HepG2 (cell line): ENCODE measurements around the gene CCDC183. TPM values are rescaled to one million over a fixed set of nuclear protein-coding genes. Genes with fewer than 3 reads are reported as not detected.

Experiments used
- HDAC1 ChIP-seq: sonication (generic); formaldehyde crosslinking; IDR thresholded peaks from 2 replicates; pipeline ENCODE4 v1.5.1; 2020; ENCODE audit warnings: mild to moderate bottlenecking, missing genetic modification reagents
- IKZF1 ChIP-seq: fragments of 450-650 bp; IDR thresholded peaks from 2 replicates; pipeline ENCODE4 v1.7.1; 2016
- KAT8 ChIP-seq: IDR thresholded peaks from 2 replicates; pipeline ENCODE4 v1.6.1; 2016; ENCODE audit warnings: missing genetic modification reagents, missing compliant biosample characterization
- POLR2G ChIP-seq: fragments of 200-400 bp; formaldehyde crosslinking; IDR thresholded peaks from 2 replicates; pipeline ENCODE4 v1.6.1; 2018; ENCODE audit warnings: mild to moderate bottlenecking, low read depth, low read length, moderate library complexity
- REPIN1 ChIP-seq: sonication (generic); formaldehyde crosslinking; IDR thresholded peaks from 2 replicates; pipeline ENCODE4 v1.8.0; 2022; ENCODE audit warnings: missing genetic modification reagents, low read depth, mild to moderate bottlenecking, borderline replicate concordance
- SAP130 ChIP-seq: IDR thresholded peaks from 2 replicates; pipeline ENCODE4 v1.6.1; 2016; ENCODE audit warnings: low read depth
- ZSCAN9 ChIP-seq: IDR thresholded peaks from 2 replicates; pipeline ENCODE4 v1.6.1; 2016; ENCODE audit warnings: borderline replicate concordance
- polyA plus RNA-seq, 8 experiments: library from polyadenylated mRNA; depleted of rRNA in 3 of 8; stranded (reverse) in 7 of 8; unstranded in 1 of 8; fragments of >200 nt; fragmentation: Illumina TruSeq in 4 of 8; extraction: Trizol in 4 of 8; gene quantifications; 2 replicates each; pipeline versions ENCODE4 v1.2.1 to v1.2.3, GENCODE V29; 2011 to 2016; ENCODE audit warnings: low read depth in 4 of 8, missing spikeins in 1 of 8, mixed read lengths in 1 of 8; ENCODE audit not compliant: insufficient read depth in 1 of 8
- total RNA-seq, 5 experiments: library from RNA; depleted of rRNA; stranded (reverse); fragments of >200 nt; fragmentation: Illumina TruSeq; extraction: Trizol; gene quantifications; 2 replicates each; pipeline ENCODE4 v1.2.3, GENCODE V29; 2016; ENCODE audit warnings: low read depth in 1 of 5
- TF ChIP-seq, protein P1 (sequence below): IDR thresholded peaks from 2 replicates; pipeline ENCODE4 v1.4.0; 2020; ENCODE audit warnings: mild to moderate bottlenecking, missing genetic modification reagents
- TF ChIP-seq, protein P2 (sequence below): sonication (generic); formaldehyde crosslinking; IDR thresholded peaks from 2 replicates; pipeline ENCODE4 v1.4.0; 2020; ENCODE audit warnings: mild to moderate bottlenecking, missing genetic modification reagents, borderline replicate concordance
- TF ChIP-seq, protein P3 (sequence below): IDR thresholded peaks from 2 replicates; pipeline ENCODE4 v1.6.1; 2016; ENCODE audit warnings: missing genetic modification reagents, missing compliant biosample characterization
- TF ChIP-seq, protein P4 (sequence below): sonication (generic); formaldehyde crosslinking; IDR thresholded peaks from 2 replicates; pipeline ENCODE4 v1.4.0; 2020; ENCODE audit warnings: missing genetic modification reagents
- TF ChIP-seq, protein P5 (sequence below): sonication (generic); formaldehyde crosslinking; IDR thresholded peaks from 2 replicates; pipeline ENCODE4 v1.5.0; 2020; ENCODE audit warnings: missing genetic modification reagents, mild to moderate bottlenecking, borderline replicate concordance

Gene CCDC183
- total and polyA plus RNA-seq, 2 of the 13 experiments (the other 11 are each of a cell fraction or from before 2014, with no cell fraction given): 5.0 to 66.4 TPM

DNA sequence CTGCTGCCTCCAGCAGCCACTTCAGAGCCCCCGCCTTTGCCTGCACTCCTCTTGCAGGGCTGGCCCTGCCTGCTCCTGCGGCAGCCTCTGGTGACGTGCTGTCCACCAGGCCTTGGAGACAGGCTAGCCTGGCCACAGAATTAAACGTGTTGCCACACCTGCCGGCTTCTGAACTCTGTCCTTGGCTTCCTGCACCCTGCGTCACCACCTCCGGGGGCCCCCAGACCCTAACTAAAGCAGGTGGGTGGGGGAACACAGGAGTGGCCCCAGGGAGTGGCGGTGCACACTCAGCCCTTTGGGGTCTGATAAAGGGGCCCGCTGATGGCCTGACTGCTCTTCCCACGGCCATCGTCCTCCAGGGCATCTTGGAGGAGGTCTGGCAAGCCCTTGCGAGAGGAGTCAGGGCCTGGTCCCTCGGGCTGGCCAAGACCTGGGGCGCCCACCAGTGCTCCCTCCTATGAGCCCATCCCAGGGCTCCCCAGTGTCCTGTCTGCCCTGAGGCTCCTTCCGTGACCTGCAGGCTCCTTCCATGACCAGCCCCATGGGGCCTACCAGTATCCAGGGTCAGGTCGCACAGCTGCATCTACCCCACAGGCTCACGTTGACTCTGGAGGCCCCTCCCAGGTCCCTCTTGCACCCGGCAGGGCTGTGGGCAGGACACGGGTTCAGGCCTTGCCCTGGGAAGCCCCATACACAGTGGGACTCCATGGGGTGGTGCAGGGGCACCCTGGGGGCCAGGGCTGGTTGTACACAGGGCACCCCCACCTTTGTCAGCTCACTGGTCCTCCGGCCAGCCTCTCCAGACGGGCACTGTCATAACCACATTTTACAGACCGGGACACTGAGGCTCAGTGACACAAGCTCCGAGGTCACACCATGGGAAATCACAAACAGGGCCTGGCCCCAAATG is 55.0 kb downstream of the CCDC183 start (continued):
- TF ChIP-seq, protein P1, sequence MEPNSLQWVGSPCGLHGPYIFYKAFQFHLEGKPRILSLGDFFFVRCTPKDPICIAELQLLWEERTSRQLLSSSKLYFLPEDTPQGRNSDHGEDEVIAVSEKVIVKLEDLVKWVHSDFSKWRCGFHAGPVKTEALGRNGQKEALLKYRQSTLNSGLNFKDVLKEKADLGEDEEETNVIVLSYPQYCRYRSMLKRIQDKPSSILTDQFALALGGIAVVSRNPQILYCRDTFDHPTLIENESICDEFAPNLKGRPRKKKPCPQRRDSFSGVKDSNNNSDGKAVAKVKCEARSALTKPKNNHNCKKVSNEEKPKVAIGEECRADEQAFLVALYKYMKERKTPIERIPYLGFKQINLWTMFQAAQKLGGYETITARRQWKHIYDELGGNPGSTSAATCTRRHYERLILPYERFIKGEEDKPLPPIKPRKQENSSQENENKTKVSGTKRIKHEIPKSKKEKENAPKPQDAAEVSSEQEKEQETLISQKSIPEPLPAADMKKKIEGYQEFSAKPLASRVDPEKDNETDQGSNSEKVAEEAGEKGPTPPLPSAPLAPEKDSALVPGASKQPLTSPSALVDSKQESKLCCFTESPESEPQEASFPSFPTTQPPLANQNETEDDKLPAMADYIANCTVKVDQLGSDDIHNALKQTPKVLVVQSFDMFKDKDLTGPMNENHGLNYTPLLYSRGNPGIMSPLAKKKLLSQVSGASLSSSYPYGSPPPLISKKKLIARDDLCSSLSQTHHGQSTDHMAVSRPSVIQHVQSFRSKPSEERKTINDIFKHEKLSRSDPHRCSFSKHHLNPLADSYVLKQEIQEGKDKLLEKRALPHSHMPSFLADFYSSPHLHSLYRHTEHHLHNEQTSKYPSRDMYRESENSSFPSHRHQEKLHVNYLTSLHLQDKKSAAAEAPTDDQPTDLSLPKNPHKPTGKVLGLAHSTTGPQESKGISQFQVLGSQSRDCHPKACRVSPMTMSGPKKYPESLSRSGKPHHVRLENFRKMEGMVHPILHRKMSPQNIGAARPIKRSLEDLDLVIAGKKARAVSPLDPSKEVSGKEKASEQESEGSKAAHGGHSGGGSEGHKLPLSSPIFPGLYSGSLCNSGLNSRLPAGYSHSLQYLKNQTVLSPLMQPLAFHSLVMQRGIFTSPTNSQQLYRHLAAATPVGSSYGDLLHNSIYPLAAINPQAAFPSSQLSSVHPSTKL: no peak
- TF ChIP-seq REPIN1 (CRISPR knock-in tag) (no peak), KAT8 (CRISPR knock-in tag) (no peak), HDAC1 (CRISPR knock-in tag) (no peak), POLR2G (peak; percentile 45; the same call in 1 of the 2 replicates), SAP130 (CRISPR knock-in tag) (no peak), IKZF1 (no peak), ZSCAN9 (CRISPR knock-in tag) (no peak)
- TF ChIP-seq, protein P2, sequence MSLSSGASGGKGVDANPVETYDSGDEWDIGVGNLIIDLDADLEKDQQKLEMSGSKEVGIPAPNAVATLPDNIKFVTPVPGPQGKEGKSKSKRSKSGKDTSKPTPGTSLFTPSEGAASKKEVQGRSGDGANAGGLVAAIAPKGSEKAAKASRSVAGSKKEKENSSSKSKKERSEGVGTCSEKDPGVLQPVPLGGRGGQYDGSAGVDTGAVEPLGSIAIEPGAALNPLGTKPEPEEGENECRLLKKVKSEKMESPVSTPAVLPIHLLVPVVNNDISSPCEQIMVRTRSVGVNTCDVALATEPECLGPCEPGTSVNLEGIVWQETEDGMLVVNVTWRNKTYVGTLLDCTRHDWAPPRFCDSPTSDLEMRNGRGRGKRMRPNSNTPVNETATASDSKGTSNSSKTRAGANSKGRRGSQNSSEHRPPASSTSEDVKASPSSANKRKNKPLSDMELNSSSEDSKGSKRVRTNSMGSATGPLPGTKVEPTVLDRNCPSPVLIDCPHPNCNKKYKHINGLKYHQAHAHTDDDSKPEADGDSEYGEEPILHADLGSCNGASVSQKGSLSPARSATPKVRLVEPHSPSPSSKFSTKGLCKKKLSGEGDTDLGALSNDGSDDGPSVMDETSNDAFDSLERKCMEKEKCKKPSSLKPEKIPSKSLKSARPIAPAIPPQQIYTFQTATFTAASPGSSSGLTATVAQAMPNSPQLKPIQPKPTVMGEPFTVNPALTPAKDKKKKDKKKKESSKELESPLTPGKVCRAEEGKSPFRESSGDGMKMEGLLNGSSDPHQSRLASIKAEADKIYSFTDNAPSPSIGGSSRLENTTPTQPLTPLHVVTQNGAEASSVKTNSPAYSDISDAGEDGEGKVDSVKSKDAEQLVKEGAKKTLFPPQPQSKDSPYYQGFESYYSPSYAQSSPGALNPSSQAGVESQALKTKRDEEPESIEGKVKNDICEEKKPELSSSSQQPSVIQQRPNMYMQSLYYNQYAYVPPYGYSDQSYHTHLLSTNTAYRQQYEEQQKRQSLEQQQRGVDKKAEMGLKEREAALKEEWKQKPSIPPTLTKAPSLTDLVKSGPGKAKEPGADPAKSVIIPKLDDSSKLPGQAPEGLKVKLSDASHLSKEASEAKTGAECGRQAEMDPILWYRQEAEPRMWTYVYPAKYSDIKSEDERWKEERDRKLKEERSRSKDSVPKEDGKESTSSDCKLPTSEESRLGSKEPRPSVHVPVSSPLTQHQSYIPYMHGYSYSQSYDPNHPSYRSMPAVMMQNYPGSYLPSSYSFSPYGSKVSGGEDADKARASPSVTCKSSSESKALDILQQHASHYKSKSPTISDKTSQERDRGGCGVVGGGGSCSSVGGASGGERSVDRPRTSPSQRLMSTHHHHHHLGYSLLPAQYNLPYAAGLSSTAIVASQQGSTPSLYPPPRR (CRISPR knock-in tag): no peak
- TF ChIP-seq, protein P3, sequence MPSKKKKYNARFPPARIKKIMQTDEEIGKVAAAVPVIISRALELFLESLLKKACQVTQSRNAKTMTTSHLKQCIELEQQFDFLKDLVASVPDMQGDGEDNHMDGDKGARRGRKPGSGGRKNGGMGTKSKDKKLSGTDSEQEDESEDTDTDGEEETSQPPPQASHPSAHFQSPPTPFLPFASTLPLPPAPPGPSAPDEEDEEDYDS: no peak
- TF ChIP-seq, protein P4, sequence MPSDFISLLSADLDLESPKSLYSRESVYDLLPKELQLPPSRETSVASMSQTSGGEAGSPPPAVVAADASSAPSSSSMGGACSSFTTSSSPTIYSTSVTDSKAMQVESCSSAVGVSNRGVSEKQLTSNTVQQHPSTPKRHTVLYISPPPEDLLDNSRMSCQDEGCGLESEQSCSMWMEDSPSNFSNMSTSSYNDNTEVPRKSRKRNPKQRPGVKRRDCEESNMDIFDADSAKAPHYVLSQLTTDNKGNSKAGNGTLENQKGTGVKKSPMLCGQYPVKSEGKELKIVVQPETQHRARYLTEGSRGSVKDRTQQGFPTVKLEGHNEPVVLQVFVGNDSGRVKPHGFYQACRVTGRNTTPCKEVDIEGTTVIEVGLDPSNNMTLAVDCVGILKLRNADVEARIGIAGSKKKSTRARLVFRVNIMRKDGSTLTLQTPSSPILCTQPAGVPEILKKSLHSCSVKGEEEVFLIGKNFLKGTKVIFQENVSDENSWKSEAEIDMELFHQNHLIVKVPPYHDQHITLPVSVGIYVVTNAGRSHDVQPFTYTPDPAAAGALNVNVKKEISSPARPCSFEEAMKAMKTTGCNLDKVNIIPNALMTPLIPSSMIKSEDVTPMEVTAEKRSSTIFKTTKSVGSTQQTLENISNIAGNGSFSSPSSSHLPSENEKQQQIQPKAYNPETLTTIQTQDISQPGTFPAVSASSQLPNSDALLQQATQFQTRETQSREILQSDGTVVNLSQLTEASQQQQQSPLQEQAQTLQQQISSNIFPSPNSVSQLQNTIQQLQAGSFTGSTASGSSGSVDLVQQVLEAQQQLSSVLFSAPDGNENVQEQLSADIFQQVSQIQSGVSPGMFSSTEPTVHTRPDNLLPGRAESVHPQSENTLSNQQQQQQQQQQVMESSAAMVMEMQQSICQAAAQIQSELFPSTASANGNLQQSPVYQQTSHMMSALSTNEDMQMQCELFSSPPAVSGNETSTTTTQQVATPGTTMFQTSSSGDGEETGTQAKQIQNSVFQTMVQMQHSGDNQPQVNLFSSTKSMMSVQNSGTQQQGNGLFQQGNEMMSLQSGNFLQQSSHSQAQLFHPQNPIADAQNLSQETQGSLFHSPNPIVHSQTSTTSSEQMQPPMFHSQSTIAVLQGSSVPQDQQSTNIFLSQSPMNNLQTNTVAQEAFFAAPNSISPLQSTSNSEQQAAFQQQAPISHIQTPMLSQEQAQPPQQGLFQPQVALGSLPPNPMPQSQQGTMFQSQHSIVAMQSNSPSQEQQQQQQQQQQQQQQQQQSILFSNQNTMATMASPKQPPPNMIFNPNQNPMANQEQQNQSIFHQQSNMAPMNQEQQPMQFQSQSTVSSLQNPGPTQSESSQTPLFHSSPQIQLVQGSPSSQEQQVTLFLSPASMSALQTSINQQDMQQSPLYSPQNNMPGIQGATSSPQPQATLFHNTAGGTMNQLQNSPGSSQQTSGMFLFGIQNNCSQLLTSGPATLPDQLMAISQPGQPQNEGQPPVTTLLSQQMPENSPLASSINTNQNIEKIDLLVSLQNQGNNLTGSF (CRISPR knock-in tag): no peak
- TF ChIP-seq, protein P5, sequence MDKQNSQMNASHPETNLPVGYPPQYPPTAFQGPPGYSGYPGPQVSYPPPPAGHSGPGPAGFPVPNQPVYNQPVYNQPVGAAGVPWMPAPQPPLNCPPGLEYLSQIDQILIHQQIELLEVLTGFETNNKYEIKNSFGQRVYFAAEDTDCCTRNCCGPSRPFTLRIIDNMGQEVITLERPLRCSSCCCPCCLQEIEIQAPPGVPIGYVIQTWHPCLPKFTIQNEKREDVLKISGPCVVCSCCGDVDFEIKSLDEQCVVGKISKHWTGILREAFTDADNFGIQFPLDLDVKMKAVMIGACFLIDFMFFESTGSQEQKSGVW (CRISPR knock-in tag): no peak
